IPS-NIHi11 (cell line): ENCODE measurements around the gene ARHGEF38.
"Not testable (repeated sequence)": the region's sequence is repeated elsewhere in the genome, so short reads cannot be mapped to it uniquely, and the experiment has no call there.

Source experiments
- DNase-seq: peaks from one replicate; pipeline ENCODE4 v3.0.0; 2012; ENCODE audit warnings: mixed read lengths, low spot score

Gene ARHGEF38

DNA sequence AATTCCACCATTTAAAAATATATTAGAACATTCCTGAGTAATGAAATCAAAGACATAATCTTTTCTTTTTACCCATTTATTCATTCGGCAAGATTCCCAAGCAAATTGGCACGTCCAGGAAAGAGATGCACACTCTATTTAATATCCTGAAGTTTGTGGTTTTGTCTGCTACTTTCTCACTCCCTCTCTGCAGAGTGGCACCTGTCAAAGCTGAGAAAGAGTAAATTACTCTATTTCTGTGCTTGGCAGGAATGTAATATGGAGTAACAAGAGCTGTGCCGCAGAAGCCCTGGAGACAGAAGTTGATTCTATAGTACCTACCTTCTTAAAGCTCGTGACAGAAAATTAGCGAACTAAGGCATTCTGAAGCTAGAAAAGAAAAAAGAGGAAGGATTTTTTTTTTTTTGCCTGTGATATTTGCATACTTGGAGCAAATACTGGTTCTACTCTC, 161.7 kb downstream of the ARHGEF38 start:
- no peak for DNase-seq

DNA sequence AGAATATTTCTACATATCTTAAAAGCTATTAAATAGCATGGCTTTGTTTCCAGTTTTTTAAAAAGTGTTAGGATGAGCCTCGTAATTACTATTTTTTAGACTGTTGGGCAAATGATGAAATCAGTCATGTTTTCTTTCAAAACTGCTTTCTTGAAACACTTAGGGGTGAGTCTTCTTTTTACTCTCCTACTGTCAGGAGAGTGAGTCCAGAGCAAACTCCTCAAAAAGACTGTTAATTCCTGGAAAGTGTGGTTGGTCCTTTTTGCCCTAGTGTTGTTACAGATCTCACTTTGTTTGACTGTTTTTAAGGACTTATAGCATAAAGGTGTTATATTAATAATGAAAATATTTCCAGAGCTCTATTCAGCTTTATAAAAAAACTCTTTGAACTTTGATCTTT, 162.5 kb downstream of the ARHGEF38 start:
- no peak for DNase-seq

DNA sequence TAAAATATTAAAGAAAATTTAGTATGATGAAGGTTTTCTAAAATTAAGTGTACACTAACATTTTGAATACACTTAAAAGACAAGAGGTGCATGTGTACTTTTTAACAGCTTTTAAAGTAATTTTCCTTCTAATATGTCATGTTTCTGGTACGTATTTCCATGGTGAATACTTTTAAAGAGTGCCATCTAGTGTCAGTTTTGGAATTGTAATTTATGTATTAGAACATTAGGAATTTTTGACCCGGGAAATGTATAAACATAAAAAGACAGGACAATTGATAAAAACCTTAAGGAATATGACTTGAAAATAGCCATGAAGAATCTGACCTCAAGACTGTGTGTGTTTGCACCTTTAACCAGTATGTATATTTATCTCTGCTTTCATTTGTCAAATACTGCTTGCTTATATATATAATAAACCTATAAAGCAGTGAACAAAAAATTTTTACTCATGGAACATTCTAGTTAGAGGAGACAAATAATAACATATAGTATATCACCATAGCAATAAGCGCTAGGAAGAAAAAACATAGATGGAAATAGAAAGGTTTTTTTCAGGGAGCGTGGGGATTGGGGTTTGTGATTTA, 163.4 kb downstream of the ARHGEF38 start:
- peak; percentile 10 for DNase-seq

DNA sequence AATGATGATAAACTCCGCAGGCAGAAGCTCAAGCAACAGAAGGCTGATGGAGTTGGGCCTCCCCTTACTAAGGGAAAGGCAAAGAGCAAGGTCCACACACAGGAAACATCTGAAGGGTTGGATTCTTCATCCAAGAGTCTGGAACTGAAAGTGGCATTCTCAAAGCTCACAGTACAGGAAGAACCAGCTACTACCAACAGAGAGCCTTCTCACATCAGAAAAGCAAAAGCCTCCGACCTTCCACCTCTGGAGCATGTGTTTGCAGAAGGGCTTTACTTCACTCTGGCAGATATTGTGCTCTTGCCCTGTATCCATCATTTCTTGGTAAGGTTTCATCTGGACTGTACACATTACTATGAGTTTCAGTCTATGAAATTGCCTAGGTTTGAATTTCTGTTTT, 166.8 kb downstream of the ARHGEF38 start:
- DNase-seq: no peak

DNA sequence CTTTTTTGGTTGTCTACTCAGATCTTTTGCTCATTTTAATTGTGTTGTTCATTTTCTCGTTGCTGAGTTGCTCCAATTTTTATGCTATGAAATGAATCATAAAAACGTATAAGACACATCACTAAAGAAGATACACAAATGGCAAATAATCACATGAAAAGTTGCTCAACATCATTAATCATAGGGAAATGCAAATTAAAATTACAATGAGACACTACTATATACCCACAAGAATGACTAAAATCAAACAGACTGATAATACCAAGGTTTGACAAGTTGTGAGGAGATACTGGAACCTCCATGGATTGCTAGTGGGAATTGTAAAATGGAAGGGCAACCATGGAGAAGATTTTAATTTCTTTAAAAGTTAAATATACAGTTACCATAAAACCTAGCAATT, 173.2 kb downstream of the ARHGEF38 start:
- DNase-seq: no peak

DNA sequence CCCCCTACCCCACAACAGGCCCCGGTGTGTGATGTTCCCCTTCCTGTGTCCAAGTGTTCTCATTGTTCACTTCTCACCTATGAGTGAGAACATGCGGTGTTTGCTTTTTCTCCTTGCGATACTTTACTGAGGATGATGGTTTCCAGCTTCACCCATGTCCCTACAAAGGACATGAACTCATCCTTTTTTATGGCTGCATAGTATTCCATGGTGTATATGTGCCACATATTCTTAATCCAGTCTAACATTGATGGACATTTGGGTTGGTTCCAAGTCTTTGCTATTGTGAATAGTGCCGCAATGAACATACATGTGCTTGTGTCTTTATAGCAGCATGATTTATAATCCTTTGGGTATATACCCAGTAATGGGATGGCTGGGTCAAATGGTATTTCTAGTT, 177.5 kb downstream of the ARHGEF38 start:
- not testable (repeated sequence) for DNase-seq
